T follicular helper cell (primary cell): ENCODE data around the gene ABR.
"Not testable (repeated sequence)": the region's sequence is repeated elsewhere in the genome, so short reads cannot be mapped to it uniquely, and the experiment has no call there.

Experiments used
- DNase-seq: peaks from one replicate; pipeline ENCODE4 v3.0.0-alpha.2; 2020; ENCODE audit warnings: low read depth

Gene ABR

GRCh38 chr17:1173432-1174262 lies 6.1 kb downstream of the ABR start:
- DNase-seq: no peak

- DNase-seq: no peak
These were observed 7.8 kb downstream of the ABR start for GRCh38 chr17:1171953-1172352.

- no peak for DNase-seq
These were observed 9.0 kb downstream of the ABR start for GRCh38 chr17:1170739-1171138.

- DNase-seq: no peak
These were observed 9.9 kb downstream of the ABR start for GRCh38 chr17:1169929-1170312.

- no peak for DNase-seq
These were observed 10.4 kb downstream of the ABR start for GRCh38 chr17:1169221-1169928.

- DNase-seq: no peak
These were observed 11.1 kb downstream of the ABR start for GRCh38 chr17:1168533-1169220.

- no peak for DNase-seq
These were observed 13.5 kb downstream of the ABR start for GRCh38 chr17:1166276-1166675.

GRCh38 chr17:1165836-1166235 lies 13.9 kb downstream of the ABR start:
- no peak for DNase-seq

- no peak for DNase-seq
These were observed 14.7 kb downstream of the ABR start for GRCh38 chr17:1164935-1165556.

- DNase-seq: no peak
These were observed 17.5 kb downstream of the ABR start for GRCh38 chr17:1162116-1162855.

- no peak for DNase-seq
These were observed 19.0 kb downstream of the ABR start for GRCh38 chr17:1160591-1161390.

- DNase-seq: no peak
These were observed 20.2 kb downstream of the ABR start for GRCh38 chr17:1159431-1160180.

GRCh38 chr17:1158879-1159278 lies 20.9 kb downstream of the ABR start:
- no peak for DNase-seq

GRCh38 chr17:1156864-1157263 lies 22.9 kb downstream of the ABR start:
- no peak for DNase-seq

GRCh38 chr17:1154704-1155103 lies 25.1 kb downstream of the ABR start:
- no peak for DNase-seq

GRCh38 chr17:1153795-1154546 lies 25.8 kb downstream of the ABR start:
- DNase-seq: no peak

GRCh38 chr17:1152582-1152981 lies 27.2 kb downstream of the ABR start:
- DNase-seq: not testable (repeated sequence)

- DNase-seq: no peak
These were observed 28.7 kb downstream of the ABR start for GRCh38 chr17:1150863-1151600.

GRCh38 chr17:1149869-1150268 lies 29.9 kb downstream of the ABR start:
- DNase-seq: no peak
